Measurements from ENCODE around the gene FN3KRP. TPM values are rescaled to one million over a fixed set of nuclear protein-coding genes. Genes with fewer than 3 reads are reported as not detected.

FN3KRP gene
- total RNA-seq, 4 donors from 2014 or later = 6.4 to 18.8 (median 12.3) TPM

- ATAC-seq (ENCODE audit: low FRiP score) = no peak
- TF ChIP-seq CTCF (IDR thresholded peaks at IDR 0.05) = no peak
- no peak for DNase-seq (ENCODE audit: low spot score)
These were observed 5.8 kb upstream of the FN3KRP start for GRCh38 chr17:82710499-82711232.

GRCh38 chr17:82713071-82713723, 3.3 kb upstream of the FN3KRP start:
- TF ChIP-seq CTCF (IDR thresholded peaks at IDR 0.05) = no peak
- ATAC-seq (ENCODE audit: low FRiP score) = no peak
- no peak for DNase-seq (ENCODE audit: low spot score)

- TF ChIP-seq CTCF (IDR thresholded peaks at IDR 0.05) = no peak
- ATAC-seq (ENCODE audit: low FRiP score) = no peak
- no peak for DNase-seq (ENCODE audit: low spot score)
These were observed 2.6 kb downstream of the FN3KRP start for GRCh38 chr17:82718986-82719685.

- no peak for TF ChIP-seq CTCF (IDR thresholded peaks at IDR 0.05)
- no peak for DNase-seq (ENCODE audit: low spot score)
- ATAC-seq (ENCODE audit: low FRiP score) = no peak
These were observed 3.7 kb downstream of the FN3KRP start for GRCh38 chr17:82720204-82720603.

GRCh38 chr17:82722341-82723013, 6.0 kb downstream of the FN3KRP start:
- no peak for ATAC-seq (ENCODE audit: low FRiP score)
- DNase-seq (ENCODE audit: low spot score) = no peak
- TF ChIP-seq CTCF (IDR thresholded peaks at IDR 0.05) = no peak

GRCh38 chr17:82723169-82723807, 6.8 kb downstream of the FN3KRP start:
- ATAC-seq (ENCODE audit: low FRiP score) (no peak), DNase-seq (ENCODE audit: low spot score) (no peak)
- TF ChIP-seq CTCF (IDR thresholded peaks at IDR 0.05) = no peak

Data from omental fat pad (tissue), 4 donors.